ENCODE measurements around the gene MYO9A. TPM values are rescaled to one million over a fixed set of nuclear protein-coding genes. Genes with fewer than 3 reads are reported as not detected.

MYO9A gene
- total RNA-seq, 1 experiment from 2014 or later = 23.0 TPM

DNA sequence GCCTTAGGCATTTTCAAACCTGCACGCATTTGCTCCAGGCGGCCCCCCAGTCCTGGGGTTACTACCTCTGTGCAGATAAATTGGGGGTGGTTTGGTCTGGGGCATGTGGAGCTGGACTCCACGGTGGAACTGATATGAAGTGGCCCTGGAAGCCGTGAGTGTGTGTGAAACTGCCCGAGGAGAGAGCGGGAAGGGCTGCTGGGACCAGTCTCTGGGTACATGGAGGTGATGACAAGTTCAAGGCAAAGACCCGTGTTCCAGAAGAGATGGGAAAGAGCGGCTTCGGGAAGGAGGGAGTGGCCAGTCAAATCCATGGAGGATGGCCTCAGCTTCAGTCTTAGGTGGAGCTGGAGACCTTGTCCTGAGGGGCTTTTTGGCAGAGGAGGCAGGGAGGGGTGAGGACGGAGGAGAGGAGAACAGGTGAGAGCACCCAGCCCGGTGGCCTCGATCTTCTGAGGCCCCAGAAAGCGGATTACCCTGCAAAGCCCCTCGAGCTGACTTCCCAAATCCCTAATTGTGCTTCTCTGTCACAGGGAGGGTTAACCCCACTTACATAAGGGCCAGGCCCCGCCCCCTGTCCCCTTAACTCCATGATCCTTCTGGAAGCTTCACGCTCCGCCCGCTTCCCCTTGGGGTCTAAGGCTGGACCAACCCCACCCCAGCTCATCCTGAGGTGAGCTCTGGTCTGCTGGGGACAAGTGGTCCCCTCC lies 309.5 kb downstream of the MYO9A start:
- ChIA-PET POLR2A (no interaction called here), CTCF (interaction anchor here (1.2 to 7.2 kb wide), 2 partner anchors 65 to 348 kb away, joined by 3 to 35 read pairs; no protein-coding TSS in a partner anchor), RAD21 (ENCODE audit: low non-redundant PET in 1 of 2, low total read pairs in 2 of 2, uncharacterized antibody in 2 of 2, unreplicated experiment in 2 of 2) (no interaction called here)
- no peak overlapping the region for H3K9ac ChIP-seq (ENCODE audit: low read length)
- intact Hi-C loops (cut with micrococcal nuclease) = loop anchor here (10.0 kb wide), 2 partner anchors 424 to 984 kb away; no protein-coding TSS in a partner anchor
- no peaks in the 10 kb centered on the region for H3K9me3 ChIP-seq (ENCODE audit: control insufficient read depth in 1 of 2, insufficient read depth in 1 of 2, low read depth in 1 of 2, low read length in 2 of 2)
- no peak for ATAC-seq
- H3K36me3 ChIP-seq (ENCODE audit: control insufficient read depth in 1 of 2, insufficient read depth in 2 of 2, low read length in 2 of 2) = no peaks in the 10 kb centered on the region
- H3K4me3 ChIP-seq (replicated peaks in 1 of 2; ENCODE audit: low read depth in 1 of 2, low read length in 2 of 2) = no peak overlapping the region
- H3K27me3 ChIP-seq (ENCODE audit: insufficient read depth, low read length) = no peaks in the 10 kb centered on the region
- DNase-seq (ENCODE audit: low read depth, low spot score) = no peak
- no peak overlapping the region for H2AFZ ChIP-seq (ENCODE audit: low read depth, low read length, poor library complexity, severe bottlenecking)
- H3K4me2 ChIP-seq (ENCODE audit: low read length) = no peak overlapping the region
- peaks cover 4 to 6% of the 10 kb centered on the region in 2 experiments; a peak in 3 of 4 replicates for H3K4me1 ChIP-seq (ENCODE audit: control insufficient read depth in 1 of 2, insufficient read depth in 2 of 2, low read length in 2 of 2)
- TF ChIP-seq ATF3 (IDR thresholded peaks at IDR 0.05) (no peak), SIN3A (IDR thresholded peaks at IDR 0.05; ENCODE audit: low read depth) (no peak), ZNF274 (IDR thresholded peaks at IDR 0.05; ENCODE audit: low read depth, low read length) (no peak), ZFX (IDR thresholded peaks at IDR 0.05) (no peak), CEBPB (IDR thresholded peaks at IDR 0.05; ENCODE audit: low read depth) (no peak), POLR2A (IDR thresholded peaks at IDR 0.05; ENCODE audit: borderline replicate concordance, extremely low read depth, insufficient read depth, insufficient read length) (no peak), POLR2AphosphoS5 (IDR thresholded peaks at IDR 0.05; ENCODE audit: low read depth, low read length) (no peak), SRF (IDR thresholded peaks at IDR 0.05; ENCODE audit: low read depth) (no peak), REST (IDR thresholded peaks at IDR 0.05; ENCODE audit: low read depth) (no peak)
- H3K79me2 ChIP-seq (ENCODE audit: insufficient read depth, low read length) = no peaks in the 10 kb centered on the region
- no peak overlapping the region for H3K27ac ChIP-seq (ENCODE audit: low read depth, low read length)
- no peaks in the 10 kb centered on the region for H3K9me2 ChIP-seq (ENCODE audit: insufficient read depth)
- no TSS peak for BruUV-seq (replicated peaks)
- no peaks in the 10 kb centered on the region for H4K20me1 ChIP-seq (ENCODE audit: insufficient read depth)
